Liver (tissue), 9 donors: Measurements from ENCODE around the gene HOXD1. TPM values are rescaled to one million over a fixed set of nuclear protein-coding genes. Genes with fewer than 3 reads are reported as not detected.

ENCODE experiments used
- DNase-seq: peaks from one replicate; pipeline ENCODE4 v3.0.0-alpha.2; 2017; ENCODE audit warnings: low spot score
- H3K27ac ChIP-seq, 2 donors: one replicate each; pipeline ENCODE4 v1.7.0; 2013; ENCODE audit warnings: inconsistent platforms in 2 of 2, low read length in 2 of 2, control low read depth in 1 of 2, low read depth in 1 of 2, mild to moderate bottlenecking in 1 of 2
- H3K27me3 ChIP-seq, 4 donors: one replicate each; pipeline versions ENCODE4 v1.6.1 to v1.7.0; 2013; ENCODE audit warnings: low read length in 3 of 4, inconsistent platforms in 1 of 4, mild to moderate bottlenecking in 1 of 4, moderate library complexity in 1 of 4; ENCODE audit not compliant: control insufficient read depth in 4 of 4, insufficient read depth in 4 of 4
- H3K36me3 ChIP-seq, 4 donors: one replicate each; pipeline versions ENCODE4 v1.6.1 to v1.7.0; 2013; ENCODE audit warnings: low read length in 3 of 4, mild to moderate bottlenecking in 3 of 4, low read depth in 1 of 4, moderate library complexity in 1 of 4; ENCODE audit not compliant: control insufficient read depth in 4 of 4, insufficient read depth in 3 of 4
- H3K4me1 ChIP-seq, 4 donors: one replicate each; pipeline versions ENCODE4 v1.6.1 to v1.7.0; 2013; ENCODE audit warnings: low read length in 3 of 4, mild to moderate bottlenecking in 3 of 4, moderate library complexity in 1 of 4; ENCODE audit not compliant: control insufficient read depth in 4 of 4, insufficient read depth in 4 of 4
- H3K4me3 ChIP-seq, 3 donors: one replicate each; pipeline versions ENCODE4 v1.6.1 to v1.7.0; 2013; ENCODE audit warnings: low read length in 3 of 3, control low read depth in 1 of 3, low read depth in 1 of 3, mild to moderate bottlenecking in 1 of 3
- H3K9ac ChIP-seq, 2 donors: one replicate each; pipeline ENCODE4 v1.7.0; 2013; ENCODE audit warnings: low read length in 2 of 2, mild to moderate bottlenecking in 2 of 2, moderate library complexity in 2 of 2, control low read depth in 1 of 2, low read depth in 1 of 2
- H3K9me3 ChIP-seq, 4 donors: one replicate each; pipeline versions ENCODE4 v1.6.1 to v1.7.0; 2013; ENCODE audit warnings: low read length in 3 of 4; ENCODE audit not compliant: control insufficient read depth in 4 of 4
- CTCF ChIP-seq: fragments of 150-350 bp; IDR thresholded peaks from 2 replicates; pipeline ENCODE4 v1.5.1; 2017; ENCODE audit warnings: improper control_type of control experiment, low read depth, low read length; ENCODE audit not compliant: missing input control
- EGR1 ChIP-seq, 2 donors: IDR thresholded peaks; 2 replicates each; pipeline ENCODE4 v1.6.1; 2016 to 2018; ENCODE audit warnings: antibody characterized with exemption in 2 of 2, low read depth in 2 of 2
- FOXA1 ChIP-seq: IDR thresholded peaks from 2 replicates; pipeline ENCODE4 v1.6.1; 2016; ENCODE audit warnings: antibody characterized with exemption
- FOXA2 ChIP-seq: IDR thresholded peaks from 2 replicates; pipeline ENCODE4 v1.6.1; 2016; ENCODE audit warnings: antibody characterized with exemption
- GABPA ChIP-seq, 2 donors: IDR thresholded peaks in 1 of 2; conservative IDR thresholded peaks in 1 of 2; 2 replicates each; pipeline ENCODE4 v1.6.1; 2016; ENCODE audit warnings: antibody characterized with exemption in 2 of 2, mild to moderate bottlenecking in 1 of 2, moderate library complexity in 1 of 2
- HNF4A ChIP-seq, 2 donors: conservative IDR thresholded peaks; 2 replicates each; pipeline ENCODE4 v1.6.1; 2016; ENCODE audit warnings: antibody characterized with exemption in 2 of 2, mild to moderate bottlenecking in 2 of 2
- HNF4G ChIP-seq: IDR thresholded peaks from 2 replicates; pipeline ENCODE4 v1.6.1; 2016; ENCODE audit warnings: antibody characterized with exemption
- JUND ChIP-seq, 2 donors: IDR thresholded peaks; 2 replicates each; pipeline ENCODE4 v1.6.1; 2016; ENCODE audit warnings: antibody characterized with exemption in 2 of 2
- MAX ChIP-seq: IDR thresholded peaks from 2 replicates; pipeline ENCODE4 v1.6.1; 2016; ENCODE audit warnings: antibody characterized with exemption
- NR2F2 ChIP-seq: IDR thresholded peaks from 2 replicates; pipeline ENCODE4 v1.6.1; 2016; ENCODE audit warnings: antibody characterized with exemption
- RAD21 ChIP-seq, 2 donors: IDR thresholded peaks; 2 replicates each; pipeline ENCODE4 v1.6.1; 2016; ENCODE audit warnings: antibody characterized with exemption in 2 of 2, mild to moderate bottlenecking in 2 of 2
- RXRA ChIP-seq, 2 donors: IDR thresholded peaks; 2 replicates each; pipeline ENCODE4 v1.6.1; 2017 to 2018; ENCODE audit warnings: antibody characterized with exemption in 2 of 2, mild to moderate bottlenecking in 1 of 2
- SP1 ChIP-seq: IDR thresholded peaks from 2 replicates; pipeline ENCODE4 v1.6.1; 2018; ENCODE audit warnings: antibody characterized with exemption, mild to moderate bottlenecking
- TAF1 ChIP-seq: conservative IDR thresholded peaks from 2 replicates; pipeline ENCODE4 v1.6.1; 2016; ENCODE audit warnings: antibody characterized with exemption, mild to moderate bottlenecking
- YY1 ChIP-seq: IDR thresholded peaks from 2 replicates; pipeline ENCODE4 v1.6.1; 2016; ENCODE audit warnings: antibody characterized with exemption, mild to moderate bottlenecking
- WGBS: extraction: QIAGEN DNeasy Blood & Tissue Kit; methylation state at CpG from one replicate; pipeline ENCODE4 v1.1.7; 2013; 5-methylcytosine and 5-hydroxymethylcytosine counted together
- polyA plus RNA-seq, 2 donors: library from polyadenylated mRNA; stranded (reverse) in 1 of 2; unstranded in 1 of 2; fragments of 200-250 nt in 1 of 2; fragments of >200 nt in 1 of 2; fragmentation: Nextera tagmentation in 1 of 2; extraction: Ambion mirVana in 1 of 2; gene quantifications; one replicate each; pipeline versions ENCODE4 v1.2.1 to v1.2.3, GENCODE V29; 2013 to 2015
- total RNA-seq, 2 donors: library from RNA; depleted of rRNA; stranded (reverse); fragments of >200 nt; gene quantifications; one replicate each; pipeline ENCODE4 v1.2.3, GENCODE V29; 2014
- TF ChIP-seq, protein P1 (sequence below): IDR thresholded peaks from 2 replicates; pipeline ENCODE4 v1.6.1; 2016; ENCODE audit warnings: antibody characterized with exemption
- TF ChIP-seq, protein P2 (sequence below): IDR thresholded peaks from 2 replicates; pipeline ENCODE4 v1.6.1; 2016; ENCODE audit warnings: antibody characterized with exemption, mild to moderate bottlenecking
- donor health status: healthy.
- donor health status: healthy.
- donor health status: healthy.
- donor health status: healthy.
- donor health status: healthy.

HOXD1 gene
- total and polyA plus RNA-seq, 4 donors: not detected

GRCh38 chr2:176169711-176170110 lies 18.8 kb upstream of the HOXD1 start:
- no peaks in the 10 kb centered on the region for H3K36me3 ChIP-seq

More at GRCh38 chr2:176169711-176170110, 18.8 kb upstream of the HOXD1 start:
- Histone ChIP-seq H3K4me1 (peaks cover 0 to 10% (median 6%) of the 10 kb centered on the region in 4 donors), H3K9me3 (peaks cover 0 to 14% (median 0%) of the 10 kb centered on the region in 4 donors), H3K27me3 (peaks cover 8 to 29% (median 19%) of the 10 kb centered on the region in 4 donors), H3K9ac (no peak overlapping the region), H3K27ac (no peak overlapping the region), H3K4me3 (no peak overlapping the region)
- no peak for TF ChIP-seq GABPA (IDR thresholded peaks at IDR 0.05 in 1 of 2, conservative IDR thresholded peaks at IDR 0.05 in 1 of 2)
- TF ChIP-seq MAX: no peak
- TF ChIP-seq JUND (IDR thresholded peaks at IDR 0.05): no peak
- TF ChIP-seq, protein P1, sequence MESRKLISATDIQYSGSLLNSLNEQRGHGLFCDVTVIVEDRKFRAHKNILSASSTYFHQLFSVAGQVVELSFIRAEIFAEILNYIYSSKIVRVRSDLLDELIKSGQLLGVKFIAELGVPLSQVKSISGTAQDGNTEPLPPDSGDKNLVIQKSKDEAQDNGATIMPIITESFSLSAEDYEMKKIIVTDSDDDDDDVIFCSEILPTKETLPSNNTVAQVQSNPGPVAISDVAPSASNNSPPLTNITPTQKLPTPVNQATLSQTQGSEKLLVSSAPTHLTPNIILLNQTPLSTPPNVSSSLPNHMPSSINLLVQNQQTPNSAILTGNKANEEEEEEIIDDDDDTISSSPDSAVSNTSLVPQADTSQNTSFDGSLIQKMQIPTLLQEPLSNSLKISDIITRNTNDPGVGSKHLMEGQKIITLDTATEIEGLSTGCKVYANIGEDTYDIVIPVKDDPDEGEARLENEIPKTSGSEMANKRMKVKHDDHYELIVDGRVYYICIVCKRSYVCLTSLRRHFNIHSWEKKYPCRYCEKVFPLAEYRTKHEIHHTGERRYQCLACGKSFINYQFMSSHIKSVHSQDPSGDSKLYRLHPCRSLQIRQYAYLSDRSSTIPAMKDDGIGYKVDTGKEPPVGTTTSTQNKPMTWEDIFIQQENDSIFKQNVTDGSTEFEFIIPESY: no peak
- TF ChIP-seq HNF4G: no peak
- TF ChIP-seq CTCF: no peak
- no peak for TF ChIP-seq FOXA1
- TF ChIP-seq EGR1 (IDR thresholded peaks at IDR 0.05; ENCODE audit: low read depth in 2 of 2): no peak
- TF ChIP-seq RXRA (IDR thresholded peaks at IDR 0.05): no peak
- TF ChIP-seq TAF1: no peak
- no peak for TF ChIP-seq YY1
- TF ChIP-seq RAD21 (IDR thresholded peaks at IDR 0.05): no peak
- TF ChIP-seq HNF4A (conservative IDR thresholded peaks at IDR 0.05): no peak
- TF ChIP-seq, protein P2, sequence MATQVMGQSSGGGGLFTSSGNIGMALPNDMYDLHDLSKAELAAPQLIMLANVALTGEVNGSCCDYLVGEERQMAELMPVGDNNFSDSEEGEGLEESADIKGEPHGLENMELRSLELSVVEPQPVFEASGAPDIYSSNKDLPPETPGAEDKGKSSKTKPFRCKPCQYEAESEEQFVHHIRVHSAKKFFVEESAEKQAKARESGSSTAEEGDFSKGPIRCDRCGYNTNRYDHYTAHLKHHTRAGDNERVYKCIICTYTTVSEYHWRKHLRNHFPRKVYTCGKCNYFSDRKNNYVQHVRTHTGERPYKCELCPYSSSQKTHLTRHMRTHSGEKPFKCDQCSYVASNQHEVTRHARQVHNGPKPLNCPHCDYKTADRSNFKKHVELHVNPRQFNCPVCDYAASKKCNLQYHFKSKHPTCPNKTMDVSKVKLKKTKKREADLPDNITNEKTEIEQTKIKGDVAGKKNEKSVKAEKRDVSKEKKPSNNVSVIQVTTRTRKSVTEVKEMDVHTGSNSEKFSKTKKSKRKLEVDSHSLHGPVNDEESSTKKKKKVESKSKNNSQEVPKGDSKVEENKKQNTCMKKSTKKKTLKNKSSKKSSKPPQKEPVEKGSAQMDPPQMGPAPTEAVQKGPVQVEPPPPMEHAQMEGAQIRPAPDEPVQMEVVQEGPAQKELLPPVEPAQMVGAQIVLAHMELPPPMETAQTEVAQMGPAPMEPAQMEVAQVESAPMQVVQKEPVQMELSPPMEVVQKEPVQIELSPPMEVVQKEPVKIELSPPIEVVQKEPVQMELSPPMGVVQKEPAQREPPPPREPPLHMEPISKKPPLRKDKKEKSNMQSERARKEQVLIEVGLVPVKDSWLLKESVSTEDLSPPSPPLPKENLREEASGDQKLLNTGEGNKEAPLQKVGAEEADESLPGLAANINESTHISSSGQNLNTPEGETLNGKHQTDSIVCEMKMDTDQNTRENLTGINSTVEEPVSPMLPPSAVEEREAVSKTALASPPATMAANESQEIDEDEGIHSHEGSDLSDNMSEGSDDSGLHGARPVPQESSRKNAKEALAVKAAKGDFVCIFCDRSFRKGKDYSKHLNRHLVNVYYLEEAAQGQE: no peak
- no peak for TF ChIP-seq SP1
- TF ChIP-seq NR2F2: no peak
- no peak for TF ChIP-seq FOXA2
- 68% methylated on average over 2 of the region's 2 CpGs for WGBS
- no peak for DNase-seq
